GM06990 (cell line): ENCODE measurements around the gene BIN1.

Experiments used
- DNase-seq: peaks from one replicate; pipeline ENCODE4 v3.0.0-alpha.2; 2011; ENCODE audit not compliant: insufficient read length; ENCODE audit errors: extremely low read depth
- H3K27me3 ChIP-seq: replicated peaks from 2 replicates; pipeline ENCODE4 v1.6.0; 2011; ENCODE audit warnings: low read length; ENCODE audit not compliant: control insufficient read depth, insufficient read depth
- H3K36me3 ChIP-seq: 2 replicates; pipeline ENCODE4 v1.5.1; 2011; ENCODE audit warnings: low read length; ENCODE audit not compliant: control insufficient read depth, insufficient read depth
- H3K4me3 ChIP-seq: replicated peaks from 2 replicates; pipeline ENCODE4 v1.5.1; 2011; ENCODE audit warnings: low read depth, mild to moderate bottlenecking, control low read depth, low read length
- CTCF ChIP-seq: IDR thresholded peaks from 2 replicates; pipeline ENCODE4 v1.5.1; 2011; ENCODE audit warnings: low read length, control low read depth, mild to moderate bottlenecking, inconsistent platforms; ENCODE audit not compliant: insufficient read depth, poor library complexity, severe bottlenecking

BIN1 gene

GRCh38 chr2:127117603-127118002 is 10.6 kb upstream of the BIN1 start:
- DNase-seq: no peak
- no peak for TF ChIP-seq CTCF
- Histone ChIP-seq H3K36me3 (no peaks in the 10 kb centered on the region), H3K27me3 (no peaks in the 10 kb centered on the region), H3K4me3 (no peak overlapping the region)

GRCh38 chr2:127115471-127116199 is 8.7 kb upstream of the BIN1 start:
- no peaks in the 10 kb centered on the region; the same call in 1 of the 2 replicates for H3K27me3 ChIP-seq
- H3K36me3 ChIP-seq: no peaks in the 10 kb centered on the region
- DNase-seq: no peak
- H3K4me3 ChIP-seq: no peak overlapping the region
- TF ChIP-seq CTCF: no peak

- no peak for TF ChIP-seq CTCF
- no peaks in the 10 kb centered on the region for H3K36me3 ChIP-seq
- no peaks in the 10 kb centered on the region; the same call in none of the 2 replicates for H3K27me3 ChIP-seq
- no peak for DNase-seq
- no peak overlapping the region for H3K4me3 ChIP-seq
Observed at GRCh38 chr2:127110985-127111384, 4.0 kb upstream of the BIN1 start.

- DNase-seq: no peak
- H3K36me3 ChIP-seq: no peaks in the 10 kb centered on the region
- no peak for TF ChIP-seq CTCF
- H3K4me3 ChIP-seq: no peak overlapping the region
- no peaks in the 10 kb centered on the region; the same call in none of the 2 replicates for H3K27me3 ChIP-seq
Observed at GRCh38 chr2:127108090-127108523, 1.2 kb upstream of the BIN1 start.

GRCh38 chr2:127107622-127107999 is 657 bp upstream of the BIN1 start:
- no peaks in the 10 kb centered on the region; the same call in none of the 2 replicates for H3K27me3 ChIP-seq
- peak overlapping the region; percentile 65 for H3K4me3 ChIP-seq
- H3K36me3 ChIP-seq: no peaks in the 10 kb centered on the region
- TF ChIP-seq CTCF: no peak
- no peak for DNase-seq
